GM18526 (cell line): ENCODE measurements around the gene GIPC1.
A peak's percentile ranks its signal among the peaks of the same experiment; 100 is the strongest.

Source experiments
- POLR2A ChIP-seq: IDR thresholded peaks from 3 replicates; pipeline ENCODE4 v1.6.1; 2011; ENCODE audit not compliant: insufficient read length; ENCODE audit errors: extremely low read depth

GIPC1 gene

GRCh38 chr19:14496029-14496833 is at the start of gene GIPC1:
Gene GIPC1 (minus strand): TSS chr19:14496127. CDS start chr19:14482976, 13,151 bp downstream.
- no peak for TF ChIP-seq POLR2A

- TF ChIP-seq POLR2A = no peak
Measured at GRCh38 chr19:14545716-14546082, 49.8 kb upstream of the GIPC1 start.

GRCh38 chr19:14544977-14545715 is 49.2 kb upstream of the GIPC1 start:
- TF ChIP-seq POLR2A = no peak

GRCh38 chr19:14544047-14544446 is 48.1 kb upstream of the GIPC1 start:
- TF ChIP-seq POLR2A = no peak

GRCh38 chr19:14542711-14543328 is 46.9 kb upstream of the GIPC1 start:
- no peak for TF ChIP-seq POLR2A

GRCh38 chr19:14540741-14541525 is 45.0 kb upstream of the GIPC1 start:
- no peak for TF ChIP-seq POLR2A

GRCh38 chr19:14536926-14537692 is 41.2 kb upstream of the GIPC1 start:
- TF ChIP-seq POLR2A = no peak

GRCh38 chr19:14533450-14533849 is 37.5 kb upstream of the GIPC1 start:
- no peak for TF ChIP-seq POLR2A

GRCh38 chr19:14530506-14530905 is 34.6 kb upstream of the GIPC1 start:
- TF ChIP-seq POLR2A = no peak

- no peak for TF ChIP-seq POLR2A
Measured at GRCh38 chr19:14530005-14530348, 34.0 kb upstream of the GIPC1 start.

- TF ChIP-seq POLR2A = peak; percentile 98
Measured at GRCh38 chr19:14529254-14530004, 33.5 kb upstream of the GIPC1 start, which contains the start of gene TECR. Gene TECR (plus strand): TSS chr19:14529594. CDS start chr19:14529697, 103 bp downstream.

- TF ChIP-seq POLR2A = no peak
Measured at GRCh38 chr19:14528419-14529253, 32.7 kb upstream of the GIPC1 start.

GRCh38 chr19:14526423-14526822 is 30.5 kb upstream of the GIPC1 start:
- TF ChIP-seq POLR2A = no peak
